ENCODE data around the gene ADAM19.

ADAM19 gene

GRCh38 chr5:157558681-157559080 lies 16.9 kb downstream of the ADAM19 start:
- in situ Hi-C loops (cut with MboI; ENCODE audit: low pct_unique_long_range_greater_than_20kb, low sequenced_read_pairs, unreplicated experiment) = no loop called here
- no peak for TF ChIP-seq CTCF (IDR thresholded peaks at IDR 0.05; ENCODE audit: extremely low read depth, insufficient read depth, missing control alignments)
- DNase-seq (ENCODE audit: low spot score) = no peak

DNA sequence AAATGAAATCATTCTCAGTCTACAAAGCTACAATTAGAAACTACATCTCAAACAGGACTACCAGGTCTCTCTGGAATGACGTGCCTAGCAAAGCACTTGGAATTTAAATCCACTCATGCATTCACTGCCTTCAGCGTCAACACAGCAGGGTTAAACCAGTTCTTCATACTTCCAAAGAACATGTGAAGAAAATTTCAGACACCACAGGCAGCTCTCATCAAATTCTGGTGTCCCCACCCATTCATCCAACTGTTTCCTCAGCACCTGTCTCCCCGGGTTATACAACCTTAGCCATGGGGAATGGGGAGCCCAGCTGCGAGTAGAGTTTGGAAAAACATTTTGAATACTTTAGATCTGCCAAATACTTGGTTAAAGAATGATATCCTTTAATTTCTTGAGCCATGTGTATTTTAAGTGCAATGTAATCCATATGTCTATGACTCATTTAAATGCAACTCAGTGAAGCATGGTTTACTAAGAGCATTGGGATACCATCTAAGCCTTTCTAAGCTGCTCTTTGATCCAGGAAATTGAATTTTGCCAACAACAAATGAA lies 17.5 kb downstream of the ADAM19 start:
- no peak for TF ChIP-seq CTCF (IDR thresholded peaks at IDR 0.05; ENCODE audit: extremely low read depth, insufficient read depth, missing control alignments)
- DNase-seq (ENCODE audit: low spot score) = no peak
- in situ Hi-C loops (cut with MboI; ENCODE audit: low pct_unique_long_range_greater_than_20kb, low sequenced_read_pairs, unreplicated experiment) = no loop called here

DNA sequence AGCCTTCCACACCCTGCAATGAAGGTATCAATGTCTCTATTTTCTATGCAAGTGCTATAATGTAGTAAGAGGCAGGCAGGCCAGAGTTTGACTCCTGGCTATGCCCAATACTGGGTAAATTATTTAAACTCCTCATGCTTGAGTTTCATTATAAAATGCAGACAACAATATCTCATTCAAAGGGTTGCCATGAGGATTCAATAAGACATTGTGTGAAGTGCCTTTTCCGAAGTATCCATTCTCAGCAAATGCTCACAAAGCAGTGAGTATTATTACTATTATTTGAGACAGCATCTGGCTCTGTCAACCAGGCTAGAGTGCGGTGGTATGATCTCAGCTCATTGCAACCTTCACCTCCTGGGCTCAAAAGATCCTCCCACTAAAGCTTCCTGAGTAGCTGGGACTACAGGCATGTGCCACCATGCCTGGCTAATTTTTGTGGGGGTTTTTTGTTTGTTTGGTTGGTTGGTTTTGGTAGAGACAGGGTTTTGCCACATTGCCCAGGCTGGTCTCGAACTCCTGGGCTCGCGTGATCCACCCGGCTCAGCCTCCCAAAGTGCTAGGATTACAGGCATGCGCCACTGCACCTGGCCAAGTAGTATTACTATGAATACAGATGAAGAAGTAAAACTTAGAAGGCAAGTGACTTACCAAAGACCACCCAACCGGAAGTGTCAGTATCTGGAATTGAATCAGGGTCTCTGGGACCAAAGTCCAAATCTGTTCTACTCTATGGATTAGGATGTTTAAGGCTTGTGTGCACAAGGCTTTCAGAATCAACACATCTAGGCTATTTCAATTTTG lies 18.8 kb downstream of the ADAM19 start:
- in situ Hi-C loops (cut with MboI; ENCODE audit: low pct_unique_long_range_greater_than_20kb, low sequenced_read_pairs, unreplicated experiment) = no loop called here
- no peak for DNase-seq (ENCODE audit: low spot score)
- no peak for TF ChIP-seq CTCF (IDR thresholded peaks at IDR 0.05; ENCODE audit: extremely low read depth, insufficient read depth, missing control alignments)

- no peak for DNase-seq (ENCODE audit: low spot score)
These were observed 20.4 kb downstream of the ADAM19 start for GRCh38 chr5:157555037-157555640.

GRCh38 chr5:157554179-157555036 lies 21.2 kb downstream of the ADAM19 start:
- in situ Hi-C loops (cut with MboI; ENCODE audit: low pct_unique_long_range_greater_than_20kb, low sequenced_read_pairs, unreplicated experiment) = no loop called here
- DNase-seq (ENCODE audit: low spot score) = no peak
- TF ChIP-seq CTCF (IDR thresholded peaks at IDR 0.05; ENCODE audit: extremely low read depth, insufficient read depth, missing control alignments) = no peak

More at GRCh38 chr5:157555037-157555640, 20.4 kb downstream of the ADAM19 start:
- no peak for TF ChIP-seq CTCF (IDR thresholded peaks at IDR 0.05; ENCODE audit: extremely low read depth, insufficient read depth, missing control alignments)
- in situ Hi-C loops (cut with MboI; ENCODE audit: low pct_unique_long_range_greater_than_20kb, low sequenced_read_pairs, unreplicated experiment) = no loop called here

DNA sequence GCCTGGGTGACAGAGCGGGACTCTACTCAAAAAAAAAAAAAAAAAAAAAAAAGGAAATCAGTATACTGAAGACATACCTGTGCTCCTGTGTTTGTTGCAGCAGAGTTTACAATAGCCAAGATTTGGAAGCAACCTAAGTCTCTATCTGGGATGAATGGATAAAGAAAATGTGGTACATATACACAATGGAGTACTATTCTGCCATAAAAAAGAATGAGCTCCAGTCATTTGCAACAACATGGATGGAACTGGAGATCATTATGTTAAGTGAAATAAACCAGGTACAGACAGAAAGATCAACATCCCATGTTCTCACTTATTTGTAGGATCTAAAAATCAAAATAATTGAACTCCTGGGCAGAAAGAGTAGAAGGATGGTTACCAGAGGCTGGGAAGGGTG lies 22.9 kb downstream of the ADAM19 start:
- no peak for DNase-seq (ENCODE audit: low spot score)
- TF ChIP-seq CTCF (IDR thresholded peaks at IDR 0.05; ENCODE audit: extremely low read depth, insufficient read depth, missing control alignments) = no peak
- in situ Hi-C loops (cut with MboI; ENCODE audit: low pct_unique_long_range_greater_than_20kb, low sequenced_read_pairs, unreplicated experiment) = no loop called here

Measured in GM13977 (cell line).